Urothelium cell line (cell line): ENCODE measurements around the gene PRRT2.
"Not testable (repeated sequence)": the region's sequence is repeated elsewhere in the genome, so short reads cannot be mapped to it uniquely, and the experiment has no call there.

Experiments used
- DNase-seq: peaks from one replicate; pipeline ENCODE4 v3.0.0; 2011; ENCODE audit warnings: low spot score, mixed read lengths
- FAIRE-seq: peaks from 2 replicates; lab custom pipeline; 2011; peaks lifted over from hg19 to GRCh38; lab: Jason Lieb, UNC

PRRT2 gene

DNA sequence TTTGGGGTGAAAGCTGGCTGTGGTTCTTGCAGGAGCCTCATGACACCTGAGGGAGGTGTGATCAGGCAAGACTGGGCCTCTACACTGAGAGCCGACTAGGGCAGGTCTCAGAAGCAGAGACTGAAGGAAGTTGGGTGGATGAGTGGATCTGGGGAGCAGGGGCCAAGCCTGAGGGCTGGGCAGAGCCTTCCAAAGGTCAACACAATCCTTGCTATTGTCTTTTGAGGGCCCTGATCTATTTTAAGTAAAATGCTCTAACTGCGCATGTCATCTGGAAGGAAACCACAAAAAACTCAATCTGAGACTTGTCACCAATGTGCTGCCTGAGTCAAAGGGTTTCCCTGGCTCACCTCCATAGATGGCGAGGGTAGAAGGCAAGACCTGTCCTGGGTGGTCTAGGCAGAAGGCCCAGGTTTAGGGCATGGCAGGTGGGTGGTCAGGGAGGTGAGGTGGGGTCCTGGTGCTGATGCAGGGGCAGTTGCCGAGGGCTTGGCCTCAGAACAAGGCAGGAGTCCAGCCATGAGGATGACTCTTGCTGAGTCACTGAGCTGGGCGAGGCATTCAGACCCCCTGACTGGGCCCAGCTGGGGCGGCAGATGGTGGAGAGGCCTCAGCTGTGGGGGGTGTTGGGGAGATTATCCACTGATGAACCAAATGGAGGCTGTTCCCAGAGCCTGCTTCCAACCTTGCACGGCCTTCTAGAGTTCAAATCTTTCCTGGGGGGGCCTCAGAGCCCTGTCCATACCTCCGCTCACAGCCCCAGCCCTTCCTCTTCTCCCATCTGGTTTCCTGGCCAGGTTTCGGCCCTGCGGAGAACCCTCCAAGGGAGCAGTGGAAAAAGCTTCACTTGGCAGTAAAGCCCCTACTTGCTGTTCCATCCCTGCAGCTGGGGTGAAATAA is 13.4 kb downstream of the PRRT2 start:
- FAIRE-seq (no peak), DNase-seq (peak; percentile 60)

DNA sequence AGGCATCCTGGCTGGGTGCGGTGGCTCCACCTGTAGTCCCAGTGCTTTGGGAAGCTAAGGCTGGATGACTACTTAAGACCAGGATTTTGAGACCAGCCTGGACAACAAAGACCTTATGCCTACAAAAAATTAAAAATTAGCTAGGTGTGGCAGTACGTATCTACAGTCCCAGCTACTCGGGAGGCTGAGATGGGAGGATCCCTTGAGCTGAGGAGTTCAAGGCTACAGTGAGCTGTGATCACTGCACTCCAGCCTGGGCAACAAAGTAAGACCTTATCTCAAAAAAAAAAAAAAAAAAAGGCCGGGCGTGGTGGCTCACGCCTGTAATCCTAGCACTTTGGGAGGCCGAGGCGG is 14.3 kb downstream of the PRRT2 start:
- no peak for DNase-seq
- no peak for FAIRE-seq

DNA sequence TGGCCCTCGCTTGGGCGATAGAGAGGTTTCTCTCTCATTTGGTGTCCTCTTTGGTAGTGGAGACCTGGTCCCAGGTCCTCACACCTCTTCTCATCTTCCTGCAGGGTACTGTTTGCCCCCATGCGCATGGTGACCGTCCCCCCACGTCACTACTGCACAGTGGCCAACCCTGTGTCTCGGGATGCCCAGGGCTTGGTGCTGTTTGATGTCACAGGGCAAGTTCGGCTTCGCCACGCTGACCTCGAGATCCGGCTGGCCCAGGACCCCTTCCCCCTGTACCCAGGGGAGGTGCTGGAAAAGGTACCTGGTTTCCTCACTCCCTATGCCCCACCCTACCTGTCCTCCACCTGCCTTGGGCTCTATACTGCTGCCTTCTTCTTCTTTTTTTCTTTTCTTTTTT is 18.8 kb downstream of the PRRT2 start:
- no peak for FAIRE-seq
- no peak for DNase-seq

DNA sequence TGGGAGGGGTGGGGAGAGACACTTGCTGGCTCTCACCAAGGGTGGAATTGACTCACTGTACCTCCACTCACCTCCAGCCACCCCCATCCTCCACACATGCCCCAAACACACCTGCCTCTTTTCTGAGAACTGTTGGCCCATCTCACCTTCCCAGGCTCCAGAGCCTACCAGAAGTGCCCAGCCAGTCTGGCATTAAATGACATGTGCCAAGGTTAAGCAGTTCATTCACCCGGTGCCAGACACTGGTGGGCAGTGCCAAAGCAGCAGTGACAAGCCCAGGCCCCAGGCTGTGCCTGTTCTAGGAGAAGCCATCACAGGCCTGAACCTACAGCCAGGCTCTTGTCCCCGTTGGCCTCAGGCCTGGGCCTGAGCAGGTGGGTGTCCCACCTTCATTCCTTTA is 19.5 kb downstream of the PRRT2 start:
- FAIRE-seq, result no peak
- no peak for DNase-seq

DNA sequence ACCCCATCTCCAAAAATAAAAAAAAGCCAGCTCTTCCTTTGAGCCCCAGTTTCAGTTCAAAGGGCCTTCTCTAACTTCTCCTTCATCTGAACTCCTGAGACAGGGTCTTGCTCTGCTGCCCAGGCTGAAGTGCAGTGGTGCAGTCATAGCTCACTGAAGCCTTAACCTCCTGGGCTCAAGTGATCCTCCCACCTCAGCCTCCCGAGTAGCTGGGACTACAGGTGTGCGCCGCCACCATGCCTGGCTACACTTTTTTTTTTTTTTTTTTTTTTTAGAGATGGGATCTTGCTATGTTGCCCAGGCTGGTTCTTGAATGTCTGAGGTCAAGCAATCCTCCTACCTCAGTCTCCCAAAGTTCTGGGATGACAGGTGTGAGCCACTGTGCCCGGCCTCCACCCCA is 21.2 kb downstream of the PRRT2 start:
- DNase-seq, result not testable (repeated sequence)

DNA sequence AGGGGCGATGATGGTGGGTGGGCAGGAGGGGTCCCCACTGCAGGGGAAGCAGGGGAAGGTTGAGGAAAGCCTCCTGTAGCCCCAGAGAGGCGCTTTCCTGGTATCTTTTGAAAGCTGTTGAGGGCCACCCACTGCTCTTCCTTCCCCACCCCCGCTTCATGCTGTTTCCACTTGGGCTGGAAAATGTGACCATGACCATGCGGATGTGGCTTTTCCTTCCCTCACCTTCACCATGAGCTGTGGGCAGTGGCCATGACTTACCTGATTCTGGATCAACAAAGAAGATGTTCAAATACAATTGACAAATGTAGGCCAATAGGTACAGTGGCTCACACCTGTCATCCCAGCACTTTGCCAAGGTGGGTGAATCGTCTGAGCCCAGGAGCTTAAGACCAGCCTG is 22.1 kb downstream of the PRRT2 start:
- FAIRE-seq, result no peak
- no peak for DNase-seq

More for the DNA sequence above, 21.2 kb downstream of the PRRT2 start:
- FAIRE-seq, result not testable (repeated sequence)

DNA sequence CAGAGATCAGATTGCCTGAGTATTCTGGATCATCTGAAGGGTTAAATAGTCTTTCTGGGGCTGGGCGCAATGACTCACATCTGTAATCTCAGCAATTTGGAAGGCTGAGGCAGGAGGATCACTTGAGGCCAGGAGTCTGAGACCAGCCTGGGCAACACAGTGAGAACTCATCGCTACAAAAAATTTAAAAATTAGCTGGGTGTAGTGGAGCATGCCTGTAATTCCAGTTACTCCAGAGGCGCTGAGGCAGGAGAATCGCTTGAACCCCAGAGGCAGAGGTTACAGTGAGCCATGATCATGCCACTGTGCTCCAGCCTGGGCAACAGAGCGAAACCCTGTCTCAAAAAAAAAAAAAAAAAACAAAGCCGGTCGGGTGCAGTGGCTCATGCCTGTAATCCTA is 23.9 kb downstream of the PRRT2 start:
- FAIRE-seq, result no peak
- DNase-seq, result no peak

DNA sequence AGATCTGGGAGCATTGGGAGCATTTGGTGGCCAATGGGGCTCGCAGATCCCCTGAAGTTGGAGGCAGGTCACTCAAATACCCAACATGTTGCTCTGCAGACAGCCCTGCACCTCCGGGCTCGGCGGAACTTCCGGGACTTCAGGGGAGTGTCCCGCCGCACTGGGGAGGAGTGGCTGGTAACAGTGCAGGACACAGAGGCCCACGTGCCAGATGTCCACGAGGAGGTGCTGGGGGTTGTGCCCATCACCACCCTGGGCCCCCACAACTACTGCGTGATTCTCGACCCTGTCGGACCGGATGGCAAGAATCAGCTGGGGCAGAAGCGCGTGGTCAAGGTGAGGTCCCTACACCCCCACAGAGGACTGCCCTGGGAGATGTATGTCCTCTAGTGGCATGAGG is 24.6 kb downstream of the PRRT2 start:
- DNase-seq, result no peak
- no peak for FAIRE-seq

DNA sequence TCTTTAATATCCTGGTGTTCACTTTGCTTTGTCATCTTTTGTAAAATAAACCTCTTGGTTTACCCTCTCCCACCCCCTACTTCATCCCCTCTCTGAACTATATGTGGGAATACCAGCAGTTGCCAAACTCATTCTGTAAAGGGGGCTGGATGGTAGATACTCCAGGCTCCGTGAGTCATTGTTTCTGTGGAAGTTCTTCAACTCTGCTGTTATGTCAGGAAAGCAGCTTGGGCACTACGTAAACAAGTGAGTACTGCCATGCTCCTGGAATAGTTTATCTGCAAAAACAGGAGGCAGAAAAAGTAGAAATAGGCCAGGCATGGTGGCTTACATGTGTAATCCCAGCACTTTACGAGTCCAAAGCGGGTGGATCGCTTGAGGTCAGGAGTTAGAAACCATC is 25.8 kb downstream of the PRRT2 start:
- no peak for DNase-seq

DNA sequence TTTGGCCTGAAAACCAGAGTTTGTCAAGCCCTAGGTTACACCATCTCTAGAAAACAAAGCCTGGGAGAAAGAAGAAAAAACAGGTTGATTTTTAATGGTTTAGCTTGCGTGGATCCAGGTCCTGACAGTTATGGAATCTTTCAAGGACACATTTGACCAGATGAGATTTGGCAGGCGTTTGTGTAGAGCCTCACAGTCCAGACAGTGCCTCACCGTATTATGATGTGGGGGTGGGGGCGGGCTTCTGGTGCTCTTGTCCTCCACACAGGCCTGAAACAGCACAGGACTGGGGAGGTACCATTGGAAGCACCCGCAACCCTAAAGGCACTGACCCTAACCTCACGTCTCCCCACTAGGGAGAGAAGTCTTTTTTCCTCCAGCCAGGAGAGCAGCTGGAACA is 27.8 kb downstream of the PRRT2 start:
- FAIRE-seq, result no peak
- no peak for DNase-seq

More for the DNA sequence above, 25.8 kb downstream of the PRRT2 start:
- FAIRE-seq, result no peak

DNA sequence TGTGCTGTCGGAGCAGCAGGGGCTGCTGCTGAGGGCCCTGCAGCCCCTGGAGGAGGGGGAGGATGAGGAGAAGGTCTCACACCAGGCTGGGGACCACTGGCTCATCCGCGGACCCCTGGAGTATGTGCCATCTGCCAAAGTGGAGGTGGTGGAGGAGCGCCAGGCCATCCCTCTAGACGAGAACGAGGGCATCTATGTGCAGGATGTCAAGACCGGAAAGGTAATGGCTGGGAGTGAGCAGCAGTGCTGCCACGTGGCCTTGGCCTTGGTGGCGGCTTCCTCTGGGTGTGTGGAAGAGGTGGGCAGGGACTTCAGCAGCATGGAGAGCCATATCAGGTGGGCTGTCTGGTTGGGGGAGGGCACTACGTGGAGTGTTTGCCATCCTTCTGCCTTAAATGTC is 28.2 kb downstream of the PRRT2 start:
- DNase-seq (no peak), FAIRE-seq (no peak)

DNA sequence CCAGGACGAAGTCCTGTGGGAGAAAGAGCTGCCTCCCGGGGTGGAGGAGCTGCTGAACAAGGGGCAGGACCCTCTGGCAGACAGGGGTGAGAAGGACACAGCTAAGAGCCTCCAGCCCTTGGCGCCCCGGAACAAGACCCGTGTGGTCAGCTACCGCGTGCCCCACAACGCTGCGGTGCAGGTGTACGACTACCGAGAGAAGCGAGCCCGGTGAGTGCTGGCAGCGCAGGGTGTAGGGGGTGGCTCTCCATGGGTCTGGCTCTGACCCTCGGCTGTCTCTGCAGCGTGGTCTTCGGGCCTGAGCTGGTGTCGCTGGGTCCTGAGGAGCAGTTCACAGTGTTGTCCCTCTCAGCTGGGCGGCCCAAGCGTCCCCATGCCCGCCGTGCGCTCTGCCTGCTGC is 29.6 kb downstream of the PRRT2 start:
- DNase-seq (no peak), FAIRE-seq (no peak)

DNA sequence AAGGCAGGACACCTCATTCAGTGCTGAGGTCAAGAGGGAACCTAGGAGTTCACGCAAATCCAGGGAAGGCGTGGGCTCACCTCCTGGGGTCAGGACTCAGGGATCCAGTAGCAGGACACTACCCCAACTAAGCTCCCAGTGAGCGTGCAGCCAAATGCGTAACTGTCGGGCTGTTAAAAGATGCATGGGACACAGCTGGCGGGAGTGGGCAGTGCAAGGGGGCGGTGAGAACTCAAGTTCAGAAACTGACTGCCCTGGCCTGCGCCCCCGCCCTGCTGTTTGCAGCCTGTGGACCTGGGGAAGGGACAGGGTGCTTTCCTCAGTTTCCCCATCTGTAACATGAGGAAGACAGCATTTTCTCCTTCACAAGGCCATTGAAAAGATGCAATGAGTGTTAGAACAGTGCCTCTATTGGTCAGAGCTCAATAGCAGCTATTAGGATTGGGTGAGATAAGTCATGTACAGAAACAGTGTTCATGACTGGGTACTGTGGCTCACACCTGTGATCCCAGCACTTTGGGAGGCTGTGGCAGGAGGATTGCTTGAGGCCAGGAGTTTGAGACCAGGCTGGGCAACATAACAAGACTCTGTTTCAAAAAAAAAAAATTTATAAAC is 30.8 kb downstream of the PRRT2 start:
- FAIRE-seq, result no peak
- DNase-seq, result no peak

DNA sequence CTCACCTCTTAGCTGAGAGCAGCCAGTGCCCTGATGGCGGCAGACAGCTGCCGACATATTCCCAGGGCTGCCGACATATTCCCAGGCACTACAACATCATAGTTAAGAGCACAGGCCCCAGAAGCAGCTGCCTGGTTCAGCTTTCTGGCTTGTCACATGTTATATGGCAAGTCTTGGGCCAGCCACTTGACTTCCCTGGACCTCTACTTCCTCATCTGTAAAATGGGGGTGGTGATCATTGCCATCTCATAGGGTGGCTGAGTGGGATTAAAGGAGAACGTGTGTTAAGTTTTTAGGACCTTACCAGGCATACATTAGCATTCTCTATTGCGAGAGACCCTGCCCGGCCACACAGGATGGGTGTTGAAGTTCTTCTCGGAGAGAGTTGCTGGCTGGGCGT is 31.9 kb downstream of the PRRT2 start:
- DNase-seq (no peak), FAIRE-seq (no peak)

DNA sequence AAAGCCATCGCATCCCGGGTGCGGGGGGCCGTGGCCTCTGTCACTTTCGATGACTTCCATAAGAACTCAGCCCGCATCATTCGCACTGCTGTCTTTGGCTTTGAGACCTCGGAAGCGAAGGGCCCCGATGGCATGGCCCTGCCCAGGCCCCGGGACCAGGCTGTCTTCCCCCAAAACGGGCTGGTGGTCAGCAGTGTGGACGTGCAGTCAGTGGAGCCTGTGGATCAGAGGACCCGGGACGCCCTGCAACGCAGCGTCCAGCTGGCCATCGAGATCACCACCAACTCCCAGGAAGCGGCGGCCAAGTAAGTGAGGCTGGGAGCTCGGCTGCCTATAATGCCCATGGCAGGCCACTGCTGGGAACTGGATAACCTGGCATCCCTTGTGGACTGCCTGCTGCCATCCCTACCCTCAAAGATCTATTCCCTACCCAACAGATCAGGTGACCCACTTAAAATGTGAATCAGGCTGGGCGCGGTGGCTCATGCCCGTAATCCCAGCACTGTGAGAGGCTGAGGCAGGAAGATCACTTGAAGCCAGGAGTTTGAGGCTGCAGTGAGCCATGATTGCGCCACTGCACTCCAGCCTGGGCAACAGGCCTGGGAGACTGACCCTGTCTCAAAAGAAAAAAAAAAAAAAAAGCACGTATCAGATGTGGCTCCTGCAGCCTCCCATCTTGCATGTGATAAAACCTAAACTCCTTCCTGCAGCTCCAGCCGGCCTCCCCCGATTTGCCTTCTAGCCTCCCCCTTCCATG is 32.8 kb downstream of the PRRT2 start:
- no peak for DNase-seq
- no peak for FAIRE-seq

DNA sequence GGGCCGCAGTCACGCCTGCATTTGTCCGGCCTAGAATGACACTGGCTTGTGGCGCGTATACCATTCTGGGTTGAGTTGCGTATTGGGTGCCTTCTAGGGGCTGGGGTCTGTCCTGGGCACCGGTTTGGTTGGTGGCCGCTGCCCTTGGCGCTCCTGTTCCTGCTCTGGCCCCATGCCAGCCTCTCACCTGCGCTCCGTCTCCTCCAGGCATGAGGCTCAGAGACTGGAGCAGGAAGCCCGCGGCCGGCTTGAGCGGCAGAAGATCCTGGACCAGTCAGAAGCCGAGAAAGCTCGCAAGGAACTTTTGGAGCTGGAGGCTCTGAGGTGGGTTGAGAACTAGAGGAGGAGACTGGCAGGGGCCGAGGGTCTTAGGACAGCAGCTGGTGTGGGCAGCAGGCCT is 33.7 kb downstream of the PRRT2 start:
- DNase-seq (no peak), FAIRE-seq (no peak)

DNA sequence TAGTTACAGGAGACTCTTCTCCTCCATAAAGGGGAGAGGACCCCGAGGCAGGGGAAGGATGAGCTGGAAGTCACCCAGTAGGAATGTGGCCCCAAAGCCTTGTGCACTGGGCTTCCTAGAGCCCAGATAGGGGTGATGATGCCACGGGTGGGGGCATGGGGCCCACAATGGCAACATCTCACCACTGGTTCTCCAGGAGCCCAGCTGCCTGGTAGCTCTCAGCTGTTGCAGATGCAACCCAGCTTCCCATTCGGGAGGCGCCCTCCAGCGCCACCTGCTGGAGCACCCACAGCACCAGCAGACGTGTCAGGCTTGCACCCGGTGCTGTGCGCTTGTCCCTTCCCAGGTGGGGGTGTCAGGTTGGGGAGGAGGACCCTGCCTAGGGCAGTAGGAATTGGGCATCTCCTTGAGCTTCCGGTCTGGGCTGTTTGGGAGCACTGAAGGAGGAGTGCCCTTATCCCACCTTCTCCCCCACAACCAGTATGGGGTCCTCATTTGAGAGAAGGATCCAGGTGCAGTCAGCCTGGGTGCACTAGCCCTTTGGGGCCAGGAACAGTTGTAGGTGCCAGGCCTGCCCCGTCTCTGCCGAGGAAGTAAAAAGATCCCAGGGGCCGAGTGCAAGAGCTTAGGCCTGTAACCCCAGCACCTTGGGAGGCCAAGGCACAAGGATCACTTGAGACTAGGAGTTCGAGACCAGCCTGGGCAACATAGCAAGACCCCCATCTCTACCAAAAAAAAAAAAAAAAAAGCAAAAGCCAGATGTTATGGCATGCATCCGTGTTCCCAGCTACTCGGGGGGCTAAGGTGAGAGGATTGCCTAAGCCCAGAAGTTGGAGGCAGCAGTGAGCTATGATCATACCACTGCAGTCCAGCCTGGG is 36.7 kb downstream of the PRRT2 start:
- DNase-seq (peak; percentile 62), FAIRE-seq (no peak)

DNA sequence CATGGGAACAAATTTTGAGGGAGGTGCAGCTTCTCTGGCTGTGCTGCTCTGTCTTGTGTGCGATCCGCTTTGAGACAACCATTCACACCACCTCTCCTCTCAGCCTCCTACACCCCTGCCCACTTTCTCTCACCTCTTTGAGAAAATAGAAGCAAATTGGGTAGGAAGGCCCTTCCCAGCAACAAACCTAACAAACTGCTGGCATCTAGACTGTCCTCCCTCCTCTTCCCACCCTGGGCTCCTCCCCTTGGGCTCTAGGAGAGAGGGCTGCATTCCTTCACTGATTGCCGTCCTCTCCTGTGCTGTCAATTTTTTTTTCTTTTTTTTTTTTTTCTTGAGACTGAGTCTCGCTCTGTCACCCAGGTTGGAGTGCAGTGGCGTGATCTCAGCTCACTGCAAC is 37.5 kb downstream of the PRRT2 start:
- no peak for DNase-seq
- FAIRE-seq, result no peak

DNA sequence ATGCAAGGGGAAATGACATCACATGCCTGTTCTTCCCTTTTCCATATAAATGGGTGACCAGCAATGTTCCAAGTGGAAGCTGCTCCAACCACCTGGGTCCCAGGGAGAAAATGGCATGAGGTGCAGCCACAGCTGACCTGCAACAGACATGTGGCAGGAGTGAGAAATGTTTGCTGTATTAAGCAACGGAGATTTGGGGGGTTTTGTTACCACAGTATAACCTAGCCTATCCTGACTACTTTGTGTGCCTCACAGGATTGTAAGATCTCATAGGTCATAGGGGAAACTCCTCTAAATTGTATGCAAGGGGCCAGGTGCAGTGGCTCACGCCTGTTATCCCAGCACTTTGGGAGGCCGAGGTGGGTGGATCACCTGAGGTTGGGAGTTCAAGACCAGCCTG is 39.0 kb downstream of the PRRT2 start:
- no peak for DNase-seq
- FAIRE-seq, result no peak

DNA sequence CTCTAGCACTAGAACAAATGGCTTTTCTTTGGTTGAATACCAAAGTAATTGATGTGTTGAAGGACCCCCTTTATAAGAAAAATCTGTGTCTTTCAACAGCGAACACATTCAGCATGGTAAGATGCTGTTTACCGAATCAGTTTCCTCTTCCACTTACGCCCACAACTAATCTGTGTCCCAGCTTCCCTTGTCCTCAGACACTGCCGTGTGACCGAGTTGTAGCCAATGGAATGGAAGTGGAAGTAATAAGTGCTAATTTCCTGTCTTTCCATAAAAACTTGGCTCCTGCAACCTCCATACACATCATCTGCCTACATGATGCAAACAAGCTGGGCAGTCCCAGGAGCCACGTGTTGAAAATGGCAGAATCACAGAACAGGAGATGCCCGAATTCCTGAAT is 40.7 kb downstream of the PRRT2 start:
- DNase-seq (no peak), FAIRE-seq (no peak)
